ENCODE measurements around the gene GPR12.

GPR12 gene

GRCh38 chr13:26759907-26760831 lies at the start of gene GPR12:
Gene GPR12, minus strand, starts transcription at chr13:26760786. Its CDS starts 959 bp downstream, at chr13:26759827.
- no peak for DNase-seq (ENCODE audit: low spot score)

GRCh38 chr13:26810095-26810494 lies 49.5 kb upstream of the GPR12 start:
- no peak for DNase-seq (ENCODE audit: low spot score)

GRCh38 chr13:26806891-26807290 lies 46.3 kb upstream of the GPR12 start:
- no peak for DNase-seq (ENCODE audit: low spot score)

GRCh38 chr13:26787961-26788360 lies 27.4 kb upstream of the GPR12 start:
- no peak for DNase-seq (ENCODE audit: low spot score)

- DNase-seq (ENCODE audit: low spot score): no peak
These were observed 26.2 kb upstream of the GPR12 start for GRCh38 chr13:26786651-26787295.

GRCh38 chr13:26785838-26786630 lies 25.4 kb upstream of the GPR12 start:
- DNase-seq (ENCODE audit: low spot score): no peak

- no peak for DNase-seq (ENCODE audit: low spot score)
These were observed 24.4 kb upstream of the GPR12 start for GRCh38 chr13:26784704-26785639.

- DNase-seq (ENCODE audit: low spot score): no peak
These were observed 19.8 kb upstream of the GPR12 start for GRCh38 chr13:26780411-26780810.

- DNase-seq (ENCODE audit: low spot score): no peak
These were observed 18.7 kb upstream of the GPR12 start for GRCh38 chr13:26779321-26779720.

- DNase-seq (ENCODE audit: low spot score): no peak
These were observed 11.9 kb upstream of the GPR12 start for GRCh38 chr13:26772531-26772930.

- DNase-seq (ENCODE audit: low spot score): no peak
These were observed 11.2 kb upstream of the GPR12 start for GRCh38 chr13:26771796-26772195.

GRCh38 chr13:26762745-26763345 lies 2.3 kb upstream of the GPR12 start:
- no peak for DNase-seq (ENCODE audit: low spot score)

GRCh38 chr13:26760832-26761582 lies 421 bp upstream of the GPR12 start:
- no peak for DNase-seq (ENCODE audit: low spot score)

GRCh38 chr13:26759249-26759906 lies 1.2 kb downstream of the GPR12 start:
- DNase-seq (ENCODE audit: low spot score): no peak

GRCh38 chr13:26758496-26759157 lies 2.0 kb downstream of the GPR12 start:
- no peak for DNase-seq (ENCODE audit: low spot score)

- DNase-seq (ENCODE audit: low spot score): no peak
These were observed 3.6 kb downstream of the GPR12 start for GRCh38 chr13:26756961-26757360.

- no peak for DNase-seq (ENCODE audit: low spot score)
These were observed 7.9 kb downstream of the GPR12 start for GRCh38 chr13:26752671-26753070.

GRCh38 chr13:26749905-26750304 lies 10.7 kb downstream of the GPR12 start:
- no peak for DNase-seq (ENCODE audit: low spot score)

GRCh38 chr13:26749285-26749684 lies 11.3 kb downstream of the GPR12 start:
- no peak for DNase-seq (ENCODE audit: low spot score)
